NCI-H345 treated with DMSO at 0.1 percent for 48 hours (cell line): ENCODE data around the gene ANKRD49.
"Not testable (repeated sequence)": the region's sequence is repeated elsewhere in the genome, so short reads cannot be mapped to it uniquely, and the experiment has no call there.

Experiments
- DNase-seq: peaks from one replicate; lab custom pipeline; 2025; ENCODE audit not compliant: unreplicated experiment; lab: John Stamatoyannopoulos, UW

Gene ANKRD49

DNA sequence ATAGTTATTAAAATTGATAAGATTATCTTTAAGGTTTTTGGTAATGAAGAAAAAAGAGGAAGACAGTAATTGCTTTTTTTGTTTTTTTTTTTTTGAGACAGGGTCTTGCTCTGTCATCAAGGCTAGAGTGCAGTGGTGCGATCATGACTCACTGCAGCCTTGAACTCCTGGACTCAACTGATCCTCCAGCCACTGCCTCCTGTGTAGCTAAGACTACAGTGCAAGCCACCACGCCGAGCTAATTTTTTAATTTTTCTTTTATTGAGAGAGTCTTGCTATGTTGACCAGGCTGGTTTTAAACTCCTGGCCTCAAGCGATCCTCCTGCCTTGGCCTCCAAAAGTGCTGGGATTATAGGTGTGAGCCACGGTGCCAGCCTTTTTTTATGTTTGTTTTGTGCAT lies 12.7 kb downstream of the ANKRD49 start:
- not testable (repeated sequence) for DNase-seq

DNA sequence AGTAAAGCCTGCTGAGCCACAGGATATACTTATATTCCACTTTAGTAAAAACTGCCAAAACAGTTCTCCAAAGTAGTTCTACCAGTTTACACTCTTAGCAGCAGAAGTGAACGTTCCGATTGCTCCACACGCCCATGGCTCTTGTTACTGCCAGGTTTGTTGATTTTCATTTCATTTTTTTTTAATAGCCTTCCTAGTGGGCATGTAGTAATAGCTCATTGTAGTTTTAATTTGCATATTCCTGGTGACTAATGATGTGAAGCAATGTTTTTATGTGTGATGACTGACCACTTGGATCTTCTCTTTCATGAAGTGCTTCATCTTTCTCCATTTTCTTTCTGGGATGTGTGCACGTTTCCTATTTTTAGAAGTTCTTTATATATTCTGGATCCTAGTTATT lies 13.7 kb downstream of the ANKRD49 start:
- no peak for DNase-seq

DNA sequence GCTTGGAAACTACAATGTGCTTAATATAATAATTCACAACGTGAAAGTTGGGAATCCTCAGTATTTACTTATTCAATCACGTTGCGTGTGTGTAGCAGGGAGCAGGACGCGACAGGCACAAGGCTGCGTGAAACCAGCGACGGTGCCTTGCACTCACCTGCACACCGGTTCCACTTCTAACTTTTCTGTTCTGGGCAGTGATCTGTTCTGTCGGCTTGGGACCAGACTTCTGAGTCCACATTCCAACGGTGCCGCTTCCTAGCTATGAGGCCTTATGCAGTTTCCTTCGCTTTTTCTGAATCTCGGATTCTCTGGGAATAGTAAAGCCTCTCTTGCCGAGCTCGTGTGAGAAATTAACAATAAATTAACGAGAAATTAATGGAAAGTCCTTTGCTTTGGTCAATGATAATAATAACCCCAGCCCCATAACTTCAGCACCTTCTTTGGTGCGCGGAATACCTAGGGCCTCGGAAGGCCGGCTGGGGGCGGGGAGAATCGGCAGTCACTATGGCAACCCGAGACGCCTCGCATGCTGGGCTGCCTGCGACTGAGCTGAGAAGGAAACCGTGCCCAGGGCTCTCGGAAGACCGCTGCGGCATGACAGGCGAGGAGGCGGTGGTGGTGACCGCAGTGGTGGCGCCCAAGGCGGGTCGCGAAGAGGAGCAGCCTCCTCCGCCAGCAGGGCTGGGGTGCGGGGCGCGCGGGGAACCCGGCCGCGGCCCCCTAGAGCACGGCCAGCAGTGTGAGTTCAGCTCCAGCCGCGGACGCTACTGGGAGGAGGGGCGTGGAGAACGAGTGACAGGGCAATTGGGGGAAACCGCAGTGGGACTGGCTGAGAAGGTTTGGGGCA lies 18.4 kb downstream of the ANKRD49 start, which contains the start of gene C11orf97:
TSS of gene C11orf97 (plus strand) at position 530 of the 850 bp plus-strand sequence. CDS start at position 598, 68 bp downstream.
- DNase-seq: peak; percentile 37

DNA sequence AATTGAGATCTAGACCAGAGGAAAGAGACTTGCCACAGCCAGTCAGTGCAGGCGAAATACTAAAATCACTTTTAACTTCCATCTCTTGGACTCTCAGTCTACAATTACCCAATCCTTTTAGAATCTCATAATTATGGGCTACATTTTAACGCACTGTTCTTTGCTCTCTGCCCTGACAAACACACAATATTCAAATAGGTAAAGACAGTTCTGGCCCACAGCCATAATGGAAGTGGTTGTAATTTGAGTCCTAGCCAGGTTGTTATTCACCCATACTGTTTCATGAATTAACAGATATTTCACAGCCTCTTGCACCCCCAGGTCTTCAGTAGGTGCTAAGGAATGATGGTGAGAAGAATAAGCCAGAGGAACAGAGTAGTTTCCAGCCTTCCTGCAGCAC lies 19.3 kb downstream of the ANKRD49 start:
- peak; percentile 27 for DNase-seq

DNA sequence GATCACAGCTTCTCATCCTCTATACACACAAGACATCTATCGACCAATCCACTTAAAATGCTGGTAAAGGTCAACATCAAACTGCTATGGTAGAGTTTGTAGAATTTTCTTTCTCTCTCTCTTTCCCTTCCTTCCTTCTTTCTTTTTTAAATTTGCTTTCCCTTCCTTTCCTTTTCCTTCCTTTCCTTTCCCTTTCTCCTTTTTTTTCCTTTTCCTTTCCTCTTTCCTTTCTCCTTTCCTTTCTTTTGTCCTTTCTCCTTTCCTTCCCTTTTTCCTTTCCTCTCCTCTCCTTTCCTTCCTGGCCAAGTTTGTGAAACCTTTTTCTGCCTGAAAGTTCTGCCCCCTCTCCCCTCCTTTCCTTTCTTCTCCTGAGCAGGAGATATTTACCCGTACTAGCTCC lies 21.6 kb downstream of the ANKRD49 start:
- no peak for DNase-seq

DNA sequence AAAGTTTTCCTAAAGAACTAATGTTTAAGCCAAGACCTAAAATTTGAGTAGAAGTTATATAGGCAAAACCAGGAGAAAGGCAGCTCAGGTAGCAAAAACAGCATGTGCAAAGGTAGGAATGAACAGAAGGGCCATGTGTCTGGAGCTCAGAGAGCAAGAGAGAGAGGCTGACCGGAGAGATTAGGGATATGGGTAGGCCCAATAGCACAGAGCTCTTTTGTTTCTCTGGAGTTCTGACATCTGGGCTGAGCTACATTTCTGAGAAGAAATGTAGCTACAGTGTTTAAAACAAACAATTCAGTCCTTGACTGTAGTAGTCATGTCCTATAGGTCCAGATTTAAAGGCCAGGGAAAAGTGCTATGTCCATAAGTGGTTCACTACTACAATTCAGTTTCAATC lies 22.9 kb downstream of the ANKRD49 start:
- no peak for DNase-seq

DNA sequence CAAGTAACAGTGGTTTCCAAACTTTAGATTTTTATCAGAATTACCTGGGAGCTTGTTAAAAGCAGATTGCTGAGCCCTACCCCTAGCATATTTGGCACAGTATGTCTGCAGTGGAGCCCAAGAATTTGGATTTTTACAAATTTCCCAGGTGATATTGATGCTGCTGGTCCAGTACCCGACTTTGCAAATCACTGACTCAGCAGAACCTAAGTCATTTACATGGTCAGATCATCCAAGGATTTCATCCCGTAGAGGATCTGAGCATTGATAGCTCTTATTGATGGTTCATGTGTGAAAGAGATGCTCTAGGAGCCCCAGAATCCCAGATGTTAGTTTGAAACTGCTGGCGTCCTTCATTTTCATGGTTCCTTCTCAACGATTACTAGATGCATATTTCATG lies 24.5 kb downstream of the ANKRD49 start:
- no peak for DNase-seq

DNA sequence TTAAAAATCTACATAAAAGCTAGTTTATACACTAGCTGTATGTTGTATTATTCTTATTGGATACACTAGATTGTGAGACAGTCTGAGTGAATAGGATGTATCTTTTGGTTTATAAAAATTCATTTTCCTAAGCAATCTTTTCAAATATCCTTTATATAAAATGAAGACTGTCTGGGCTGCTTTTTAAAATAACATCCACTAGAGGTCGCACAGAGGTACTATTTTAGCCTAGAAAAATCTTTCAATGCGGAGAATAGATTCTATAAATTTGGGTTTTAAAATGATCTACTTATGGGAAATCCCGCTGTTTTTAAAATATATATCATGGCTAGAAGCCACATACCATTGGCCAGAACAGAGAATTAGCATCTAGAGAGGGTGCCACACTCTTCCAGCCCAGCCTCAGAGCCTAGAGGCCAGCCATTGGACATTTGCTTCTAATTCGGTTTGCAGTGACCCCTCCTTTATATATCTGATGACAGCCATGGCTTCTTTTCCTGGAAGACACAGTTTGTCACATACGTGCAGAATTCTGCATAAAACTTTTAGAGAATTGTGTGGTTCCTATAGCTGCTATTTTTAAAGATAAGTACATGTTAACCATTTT lies 25.8 kb downstream of the ANKRD49 start:
- DNase-seq: peak; percentile 14

DNA sequence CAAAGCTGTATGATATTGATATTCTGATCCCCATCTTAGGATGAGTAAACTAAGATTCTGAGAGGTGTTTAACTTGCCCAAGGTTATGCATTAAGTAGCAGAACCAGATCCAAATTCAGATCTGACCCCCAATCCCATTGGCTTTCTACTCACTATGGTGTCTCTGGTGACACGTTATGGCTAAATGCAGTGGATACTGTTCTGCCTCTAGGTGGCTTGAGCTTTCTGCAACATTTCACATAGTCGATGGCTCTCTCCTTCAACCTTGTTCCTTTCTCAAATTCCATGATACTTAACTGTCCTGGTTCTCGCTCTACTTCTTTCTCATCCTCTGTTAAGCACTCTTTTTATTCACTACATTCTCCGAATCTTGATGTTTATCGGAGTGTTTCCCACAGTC lies 27.9 kb downstream of the ANKRD49 start:
- DNase-seq: no peak

DNA sequence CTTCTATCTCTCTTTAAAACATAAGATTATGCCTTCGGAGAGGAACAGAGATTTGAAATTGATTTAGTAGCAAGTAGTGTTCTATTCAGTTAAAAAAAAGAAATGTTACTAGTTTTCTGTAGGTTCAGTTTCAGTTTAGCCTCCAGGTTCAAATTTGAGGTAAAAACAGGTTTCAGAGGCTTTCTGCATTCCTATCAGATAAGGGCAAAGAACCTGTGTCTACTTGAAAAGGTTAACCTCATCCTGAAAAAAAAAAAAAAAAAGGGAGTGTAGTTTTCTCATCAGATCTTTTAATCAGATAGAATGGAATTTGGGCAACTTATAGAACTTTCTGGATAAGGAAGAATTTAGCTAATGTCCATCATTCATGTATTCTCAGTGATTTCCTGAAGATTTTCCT lies 30.6 kb downstream of the ANKRD49 start:
- DNase-seq: no peak

DNA sequence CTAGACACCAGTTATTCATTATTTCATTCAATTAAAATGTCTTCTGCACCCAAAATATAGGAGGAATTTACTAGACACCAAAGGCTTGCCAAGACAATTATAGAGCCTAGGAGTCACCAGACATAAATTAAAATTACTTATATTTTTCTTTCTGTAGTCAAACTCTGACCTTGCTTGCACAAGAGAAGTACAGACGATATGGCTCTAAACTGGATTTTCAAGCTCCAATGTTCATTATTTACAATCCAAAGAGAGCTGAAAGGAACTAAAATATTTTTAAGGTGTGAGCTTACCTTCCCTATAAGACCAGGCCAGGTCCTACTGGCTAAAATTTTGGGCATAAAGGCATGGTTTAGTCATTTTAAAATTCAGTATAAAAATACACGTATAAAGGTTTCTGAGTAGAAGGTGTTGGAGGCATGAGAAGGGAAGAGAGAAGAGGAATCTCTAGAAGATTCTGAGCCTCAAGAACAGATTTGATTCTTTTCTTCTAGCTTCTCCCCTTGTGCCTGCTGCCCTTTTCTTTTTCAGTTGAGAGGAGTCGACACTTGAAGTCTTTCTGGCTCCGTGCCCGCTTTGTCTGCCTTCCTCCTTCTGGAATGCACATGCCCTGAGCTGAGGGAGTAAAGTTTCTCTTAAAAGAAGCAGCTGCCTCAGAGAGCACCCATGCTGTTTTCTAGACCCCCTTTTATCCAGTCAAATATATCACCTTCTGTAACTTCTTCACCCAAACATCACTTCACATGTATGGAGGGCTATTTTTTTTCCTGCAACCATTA lies 32.0 kb downstream of the ANKRD49 start:
- no peak for DNase-seq

DNA sequence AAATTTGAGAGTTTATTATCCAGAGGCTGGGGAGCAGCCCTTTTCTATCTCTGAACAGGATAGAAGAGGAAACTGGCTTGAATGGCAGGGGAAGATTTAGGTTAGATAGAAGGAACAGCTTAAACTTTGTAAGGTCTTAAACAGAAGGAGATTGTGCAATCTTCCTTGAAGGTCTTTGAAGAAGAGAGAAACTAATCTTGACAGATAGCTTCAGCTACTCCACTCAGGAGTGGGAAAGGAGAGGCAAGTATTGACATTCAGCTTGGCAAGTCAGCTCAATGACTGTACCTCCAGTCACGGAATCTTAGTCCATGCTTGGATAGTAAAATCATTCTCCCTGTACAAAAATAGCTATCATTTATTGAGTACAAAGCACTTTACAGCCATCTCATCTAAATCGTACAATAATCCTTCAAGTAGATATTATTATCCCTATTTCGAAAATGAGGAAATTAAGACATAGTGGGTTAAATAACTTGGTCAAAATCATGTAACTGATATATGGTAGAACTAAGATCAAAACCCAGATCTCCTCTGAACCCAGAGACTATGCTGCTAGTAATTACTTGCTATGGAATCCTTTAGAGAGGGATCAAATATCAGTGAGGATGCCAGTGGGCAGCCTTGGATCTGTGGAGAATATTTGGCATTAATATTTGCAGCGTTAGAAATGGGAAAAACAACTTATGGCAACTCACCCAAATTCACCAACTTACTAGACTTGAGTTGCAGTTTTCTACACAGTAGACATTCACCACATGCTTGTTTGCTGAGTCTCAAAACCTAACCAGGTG lies 33.1 kb downstream of the ANKRD49 start:
- no peak for DNase-seq

DNA sequence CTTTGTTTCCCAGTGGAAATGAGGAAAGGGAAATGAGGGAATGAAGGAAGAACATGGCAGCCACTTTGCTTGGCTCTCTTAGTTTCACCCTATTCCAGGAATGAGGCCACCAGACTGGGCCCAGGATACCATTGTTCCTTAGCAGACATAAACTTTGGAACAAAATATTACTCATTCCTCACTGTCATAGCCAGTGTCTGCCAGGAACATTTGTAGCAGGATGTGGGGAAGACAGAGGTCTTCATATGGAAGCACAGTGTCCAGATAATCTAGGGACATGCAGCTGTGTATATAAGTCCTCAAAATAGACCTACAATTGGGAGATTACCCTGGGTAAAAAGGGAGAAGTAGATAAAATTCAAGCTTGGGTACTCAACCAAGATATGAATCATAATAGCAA lies 34.8 kb downstream of the ANKRD49 start:
- DNase-seq: no peak

DNA sequence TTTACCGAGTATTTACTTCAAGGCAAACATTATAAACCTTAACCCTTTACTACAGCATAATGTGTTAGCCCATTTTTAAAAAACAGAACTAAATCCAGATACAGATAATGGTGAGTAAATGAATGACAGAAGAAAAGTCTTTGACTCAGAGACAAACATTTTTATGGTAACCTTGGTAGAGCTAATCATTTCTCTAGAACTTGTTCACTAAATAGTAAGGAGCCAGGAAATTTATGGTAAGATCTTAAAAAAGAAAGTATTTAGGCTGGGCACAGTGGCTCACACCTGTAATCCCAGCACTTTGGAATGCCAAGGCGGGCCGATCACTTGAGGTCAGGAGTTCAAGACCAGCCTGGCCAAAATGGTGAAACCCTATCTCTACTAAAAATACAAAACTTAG lies 38.4 kb downstream of the ANKRD49 start:
- DNase-seq: no peak

DNA sequence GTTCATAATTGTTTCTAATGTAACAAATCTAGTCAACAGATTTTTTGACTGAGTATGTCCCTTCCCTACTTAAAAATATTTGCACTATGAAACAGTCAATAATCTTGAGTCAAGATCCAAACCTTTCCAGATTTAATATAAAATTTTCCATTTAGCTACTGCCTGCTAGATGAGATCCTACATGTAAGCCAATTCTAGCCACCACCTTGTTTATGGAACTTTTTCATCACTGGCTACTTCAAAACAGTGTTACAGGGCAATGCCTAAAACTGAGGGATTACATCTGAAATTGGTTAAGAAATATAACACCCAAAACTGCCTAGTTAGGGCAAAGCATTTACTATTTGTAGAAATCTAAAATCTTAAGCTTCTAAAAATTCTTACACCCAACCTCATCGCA lies 39.4 kb downstream of the ANKRD49 start:
- no peak for DNase-seq

DNA sequence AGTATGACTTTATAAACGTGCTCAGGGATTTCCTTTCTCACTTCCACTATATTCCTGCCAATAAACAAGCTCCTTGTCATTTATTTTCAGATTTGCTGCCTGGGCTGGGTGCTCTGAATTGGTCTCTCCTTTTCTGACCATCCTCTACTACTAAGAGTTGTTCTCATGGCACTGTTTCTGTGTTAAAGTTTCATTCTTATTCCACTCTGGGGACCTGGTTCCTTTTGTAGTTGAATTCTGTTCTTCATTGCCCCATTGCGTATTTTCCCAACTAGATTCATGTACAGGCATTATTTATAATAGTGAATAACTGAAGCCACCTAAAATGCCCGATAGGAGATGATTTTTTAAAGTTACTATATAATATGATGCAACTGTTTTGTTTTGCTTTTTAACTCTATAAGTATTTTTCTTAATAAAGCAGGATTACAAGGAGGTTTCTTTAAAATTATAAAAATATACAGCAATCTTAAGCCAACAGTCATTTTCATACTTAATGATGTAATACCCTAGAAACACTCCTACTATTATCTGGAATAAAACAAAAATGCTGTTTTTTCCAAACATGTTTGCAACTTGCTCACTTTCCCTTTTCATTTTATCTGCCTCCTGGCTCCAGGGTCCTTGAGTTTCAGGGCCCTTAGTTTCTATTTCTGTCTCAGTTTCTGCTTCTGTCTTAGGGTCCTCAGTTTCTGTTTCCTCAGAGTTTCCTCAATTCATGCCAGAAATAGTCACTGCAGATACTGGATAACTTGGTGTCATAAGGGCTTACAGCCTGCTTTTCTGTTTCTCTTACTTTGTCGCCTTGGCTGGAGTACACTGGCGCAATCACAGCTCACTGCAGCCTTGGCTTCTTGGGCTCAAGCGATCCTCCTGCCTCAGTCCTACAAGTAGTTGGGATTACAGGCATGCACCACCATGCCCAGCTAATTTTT lies 40.2 kb downstream of the ANKRD49 start:
- no peak for DNase-seq

DNA sequence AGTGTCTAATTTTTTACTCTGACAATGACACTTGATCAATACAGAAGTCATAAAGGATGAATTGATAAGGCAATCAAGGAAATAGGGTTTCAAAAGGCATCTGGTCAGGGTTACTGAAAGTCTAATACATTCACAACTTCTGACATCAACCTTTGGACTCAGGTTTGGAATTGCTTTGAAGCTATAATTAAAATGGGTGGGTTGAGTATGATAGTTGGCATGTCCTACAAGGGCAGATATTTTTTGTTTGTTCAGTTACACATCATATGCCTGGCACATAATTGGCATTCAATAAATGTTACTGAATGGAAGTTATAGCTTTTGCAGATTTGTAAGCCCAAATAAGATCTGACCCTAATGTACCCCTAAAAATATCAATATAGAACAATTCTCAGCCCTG lies 42.6 kb downstream of the ANKRD49 start:
- no peak for DNase-seq

DNA sequence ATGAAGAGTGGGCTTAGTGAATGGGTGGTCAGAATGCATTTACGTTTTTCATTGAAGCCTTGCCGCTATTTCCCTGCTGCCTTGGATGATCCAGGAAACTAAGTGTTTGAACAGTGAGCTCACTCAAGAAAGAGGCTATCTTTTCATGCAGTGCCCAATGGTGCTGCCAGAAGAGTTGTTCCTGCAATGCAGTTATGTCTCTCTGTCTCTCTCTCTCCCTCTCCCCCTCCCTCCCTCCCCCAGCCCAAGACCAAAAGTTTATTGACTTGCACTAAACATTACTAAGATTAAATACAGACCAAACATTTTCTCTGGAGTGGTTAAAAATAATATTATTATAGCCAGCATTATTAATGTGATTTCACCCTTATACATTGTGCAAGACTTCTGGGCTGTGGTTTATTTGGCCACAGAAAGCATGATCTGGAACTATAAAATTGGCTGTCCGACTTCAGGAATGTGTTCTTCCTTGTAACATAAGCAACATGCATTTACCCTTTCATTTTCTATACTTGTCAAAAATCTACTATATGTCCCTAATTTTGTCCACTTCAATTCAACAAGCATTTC lies 43.3 kb downstream of the ANKRD49 start:
- no peak for DNase-seq

DNA sequence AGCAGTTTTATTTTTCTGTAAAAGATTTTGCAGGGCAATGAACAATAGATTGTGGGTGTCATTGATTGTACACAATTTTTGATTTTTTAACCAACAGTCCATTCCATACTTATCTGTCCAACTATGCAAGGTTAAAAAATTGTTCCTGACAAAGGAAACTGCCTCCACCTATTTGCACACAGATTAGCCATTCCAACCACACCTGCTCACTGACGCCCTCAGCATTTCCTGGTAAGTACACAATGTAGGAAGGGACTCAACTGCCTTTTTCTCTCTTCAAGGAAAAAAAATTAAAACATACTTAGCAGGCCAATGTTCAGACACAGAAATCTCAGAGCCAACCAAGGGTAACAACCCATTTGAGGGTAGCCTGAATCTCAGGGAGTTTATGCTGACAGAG lies 45.6 kb downstream of the ANKRD49 start:
- no peak for DNase-seq
